Activated T-cell treated with anti-CD3 and anti-CD28 coated beads, Interleukin-2, amount 50 U/mL, for 48 hours (primary cell): Measurements from ENCODE around the gene DKK1.
"Not testable (repeated sequence)": the region's sequence is repeated elsewhere in the genome, so short reads cannot be mapped to it uniquely, and the experiment has no call there.

Source experiments
- DNase-seq, 2 experiments: peaks; one replicate each; pipeline ENCODE4 v3.0.0-alpha.2; 2020

Gene DKK1

GRCh38 chr10:52318822-52319464, 4.9 kb downstream of the DKK1 start:
- no peak for DNase-seq

GRCh38 chr10:52319926-52320325, 5.8 kb downstream of the DKK1 start:
- no peak for DNase-seq

GRCh38 chr10:52322323-52322722, 8.2 kb downstream of the DKK1 start:
- no peak for DNase-seq

GRCh38 chr10:52322936-52323335, 8.9 kb downstream of the DKK1 start:
- DNase-seq: no peak

- no peak for DNase-seq
These were observed 12.3 kb downstream of the DKK1 start for GRCh38 chr10:52326382-52326781.

- DNase-seq: no peak
These were observed 17.7 kb downstream of the DKK1 start for GRCh38 chr10:52331638-52332364.

GRCh38 chr10:52332815-52333214, 18.7 kb downstream of the DKK1 start:
- no peak for DNase-seq

GRCh38 chr10:52334595-52334994, 20.5 kb downstream of the DKK1 start:
- no peak for DNase-seq

GRCh38 chr10:52335665-52336064, 21.6 kb downstream of the DKK1 start:
- DNase-seq: no peak

GRCh38 chr10:52337225-52337624, 23.1 kb downstream of the DKK1 start:
- DNase-seq: no peak

- no peak for DNase-seq
These were observed 29.4 kb downstream of the DKK1 start for GRCh38 chr10:52343439-52343838.

GRCh38 chr10:52346394-52347326, 32.6 kb downstream of the DKK1 start:
- no peak for DNase-seq

- no peak for DNase-seq
These were observed 33.2 kb downstream of the DKK1 start for GRCh38 chr10:52347327-52347667.

GRCh38 chr10:52348037-52348564, 34.0 kb downstream of the DKK1 start:
- no peak for DNase-seq

- DNase-seq: no peak
These were observed 37.8 kb downstream of the DKK1 start for GRCh38 chr10:52351914-52352330.

- DNase-seq: no peak
These were observed 39.1 kb downstream of the DKK1 start for GRCh38 chr10:52353205-52353604.

- no peak for DNase-seq
These were observed 39.9 kb downstream of the DKK1 start for GRCh38 chr10:52353960-52354394.

- DNase-seq: no peak
These were observed 43.9 kb downstream of the DKK1 start for GRCh38 chr10:52357971-52358370.

- no peak for DNase-seq
These were observed 45.4 kb downstream of the DKK1 start for GRCh38 chr10:52359441-52359840.

- DNase-seq: not testable (repeated sequence)
These were observed 51.7 kb downstream of the DKK1 start for GRCh38 chr10:52365547-52366432.
